PC-3 (cell line): ENCODE results near the gene ANKH. TPM values are rescaled to one million over a fixed set of nuclear protein-coding genes. Genes with fewer than 3 reads are reported as not detected.

Experiments
- ATAC-seq: fragments of 200-7000 bp; cut with Tn5 transposase; 2 replicates; pipeline ENCODE4 v1.9.1; 2020; ENCODE audit warnings: mild to moderate bottlenecking, moderate library complexity
- BruUV-seq: library from RNA; stranded (reverse); fragments of 400-500 nt; replicated peaks from 2 replicates; lab custom pipeline; 2021; lab: Mats Ljungman, UMichigan
- CTCF ChIA-PET: fragments of 300-600 bp; sonication (Branson Sonifier 250); formaldehyde crosslinking; loops from one replicate; lab custom pipeline; 2022; ENCODE audit warnings: antibody characterized with exemption; lab: Charles Lee
- POLR2A ChIA-PET: fragments of 300-600 bp; sonication (Branson Sonifier 250); formaldehyde crosslinking; loops from one replicate; lab custom pipeline; 2022; ENCODE audit warnings: antibody characterized with exemption; ENCODE audit not compliant: unreplicated experiment; lab: Charles Lee
- DNase-seq: peaks from one replicate; pipeline ENCODE4 v3.0.0-alpha.2; 2015
- H2AFZ ChIP-seq: fragments of 300-600 bp; sonication (generic); 2 replicates; pipeline ENCODE4 v1.6.0; 2016; ENCODE audit warnings: antibody characterized with exemption, low read length
- H3F3A ChIP-seq: fragments of 300-600 bp; sonication (generic); one replicate; pipeline ENCODE4 v1.6.0; 2017; ENCODE audit warnings: antibody characterized with exemption, low read length, control low read depth, mild to moderate bottlenecking; ENCODE audit not compliant: unreplicated experiment
- H3K27ac ChIP-seq: fragments of 300-600 bp; sonication (generic); 2 replicates; pipeline ENCODE4 v1.5.1; 2016; ENCODE audit warnings: mild to moderate bottlenecking, low read length
- H3K27me3 ChIP-seq: fragments of 300-600 bp; sonication (generic); 2 replicates; pipeline ENCODE4 v1.6.1; 2016; ENCODE audit warnings: low read length, mixed read lengths
- H3K36me3 ChIP-seq: fragments of 300-600 bp; sonication (generic); 2 replicates; pipeline ENCODE4 v1.6.1; 2016; ENCODE audit warnings: low read depth, mixed run types, low read length, mixed read lengths
- H3K4me1 ChIP-seq: fragments of 300-600 bp; sonication (generic); 2 replicates; pipeline ENCODE4 v1.5.1; 2016; ENCODE audit warnings: low read length; ENCODE audit not compliant: insufficient read depth
- H3K4me2 ChIP-seq: fragments of 300-600 bp; sonication (generic); 2 replicates; pipeline ENCODE4 v1.6.0; 2016; ENCODE audit warnings: low read length
- H3K4me3 ChIP-seq: fragments of 300-600 bp; sonication (generic); 2 replicates; pipeline ENCODE4 v1.5.1; 2016; ENCODE audit warnings: mild to moderate bottlenecking, low read length, mixed read lengths
- H3K79me2 ChIP-seq: fragments of 300-600 bp; sonication (generic); 2 replicates; pipeline ENCODE4 v1.6.1; 2017; ENCODE audit warnings: low read length, mixed read lengths
- H3K9ac ChIP-seq: fragments of 300-600 bp; sonication (generic); 2 replicates; pipeline ENCODE4 v1.6.0; 2016; ENCODE audit warnings: mild to moderate bottlenecking, low read length
- H3K9me2 ChIP-seq: fragments of 300-600 bp; sonication (generic); replicated peaks from 2 replicates; pipeline ENCODE4 v1.6.1; 2016; ENCODE audit warnings: mixed run types, low read length, mixed read lengths
- H3K9me3 ChIP-seq: fragments of 300-600 bp; sonication (generic); 2 replicates; pipeline ENCODE4 v1.6.1; 2016; ENCODE audit warnings: low read length, mixed read lengths
- H4K20me1 ChIP-seq: fragments of 300-600 bp; sonication (generic); 2 replicates; pipeline ENCODE4 v1.6.1; 2016; ENCODE audit warnings: low read length, mixed read lengths
- EZH2 ChIP-seq: fragments of 300-600 bp; sonication (generic); IDR thresholded peaks from one replicate; pipeline ENCODE4 v1.6.1; 2017; ENCODE audit warnings: antibody characterized with exemption, mild to moderate bottlenecking, low read length; ENCODE audit not compliant: unreplicated experiment
- EZH2phosphoT487 ChIP-seq: fragments of 300-600 bp; sonication (generic); IDR thresholded peaks from 2 replicates; pipeline ENCODE4 v1.6.1; 2018; ENCODE audit warnings: mild to moderate bottlenecking, antibody characterized with exemption, low read length, borderline replicate concordance
- intact Hi-C: fragments of 100-400 bp; cut with micrococcal nuclease; formaldehyde crosslinking; loops from 2 replicates; pipeline ENCODE4 v1.9.0; 2023
- total RNA-seq: library from RNA; depleted of rRNA; stranded (reverse); fragments of >200 nt; gene quantifications from 2 replicates; pipeline ENCODE4 v1.2.3, GENCODE V29; 2014
- TF ChIP-seq, protein P1 (sequence below): fragments of 300-600 bp; sonication (generic); conservative IDR thresholded peaks from 2 replicates; pipeline ENCODE4 v1.5.1; 2017; ENCODE audit warnings: antibody characterized with exemption, low read depth, mild to moderate bottlenecking, low read length

The ANKH gene
- total RNA-seq, 1 experiment from 2014 or later, result 11.6 TPM

DNA sequence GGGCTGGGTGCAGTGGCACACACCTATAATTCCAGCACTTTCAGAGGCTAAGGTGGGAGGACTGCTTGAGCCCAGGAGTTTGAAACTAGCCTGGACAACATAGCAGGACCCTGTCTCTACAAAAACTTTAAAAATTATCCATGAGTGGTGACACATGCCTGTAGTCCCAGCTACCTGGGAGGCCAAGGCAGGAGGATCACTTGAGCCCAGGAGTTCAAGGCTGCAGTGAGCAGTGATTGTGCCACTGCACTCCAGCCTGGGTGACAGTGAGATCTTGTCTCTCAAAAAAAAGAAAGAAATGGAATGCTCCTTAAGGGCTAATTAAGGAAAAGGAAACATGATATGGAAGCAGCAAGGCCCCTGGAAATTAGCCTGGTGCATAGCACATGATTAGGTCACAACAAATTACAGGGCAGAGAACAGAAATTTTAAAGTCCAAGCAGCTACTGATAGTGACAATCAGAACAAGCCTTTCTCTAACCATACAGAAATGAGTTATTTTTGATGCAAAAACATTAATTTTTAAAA lies 19.5 kb downstream of the ANKH start:
- no peak overlapping the region for H3K9ac ChIP-seq
- H3K79me2 ChIP-seq, result no peaks in the 10 kb centered on the region
- no peak for DNase-seq
- no TSS peak for BruUV-seq
- H4K20me1 ChIP-seq, result no peaks in the 10 kb centered on the region
- ATAC-seq, result no peak
- ChIA-PET POLR2A (no interaction called here), CTCF (no interaction called here)
- H3K36me3 ChIP-seq, result no peaks in the 10 kb centered on the region
- no peak overlapping the region for H3K4me3 ChIP-seq
- peaks cover 18% of the 10 kb centered on the region for H3K4me1 ChIP-seq
- H2AFZ ChIP-seq, result no peak overlapping the region
- H3K27ac ChIP-seq, result no peak overlapping the region
- no peaks in the 10 kb centered on the region for H3K9me2 ChIP-seq
- TF ChIP-seq, protein P1, sequence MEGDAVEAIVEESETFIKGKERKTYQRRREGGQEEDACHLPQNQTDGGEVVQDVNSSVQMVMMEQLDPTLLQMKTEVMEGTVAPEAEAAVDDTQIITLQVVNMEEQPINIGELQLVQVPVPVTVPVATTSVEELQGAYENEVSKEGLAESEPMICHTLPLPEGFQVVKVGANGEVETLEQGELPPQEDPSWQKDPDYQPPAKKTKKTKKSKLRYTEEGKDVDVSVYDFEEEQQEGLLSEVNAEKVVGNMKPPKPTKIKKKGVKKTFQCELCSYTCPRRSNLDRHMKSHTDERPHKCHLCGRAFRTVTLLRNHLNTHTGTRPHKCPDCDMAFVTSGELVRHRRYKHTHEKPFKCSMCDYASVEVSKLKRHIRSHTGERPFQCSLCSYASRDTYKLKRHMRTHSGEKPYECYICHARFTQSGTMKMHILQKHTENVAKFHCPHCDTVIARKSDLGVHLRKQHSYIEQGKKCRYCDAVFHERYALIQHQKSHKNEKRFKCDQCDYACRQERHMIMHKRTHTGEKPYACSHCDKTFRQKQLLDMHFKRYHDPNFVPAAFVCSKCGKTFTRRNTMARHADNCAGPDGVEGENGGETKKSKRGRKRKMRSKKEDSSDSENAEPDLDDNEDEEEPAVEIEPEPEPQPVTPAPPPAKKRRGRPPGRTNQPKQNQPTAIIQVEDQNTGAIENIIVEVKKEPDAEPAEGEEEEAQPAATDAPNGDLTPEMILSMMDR, result no peak
- no peak for TF ChIP-seq EZH2
- TF ChIP-seq EZH2phosphoT487, result no peak
- H3K27me3 ChIP-seq, result no peaks in the 10 kb centered on the region
- H3K9me3 ChIP-seq, result no peaks in the 10 kb centered on the region
- H3F3A ChIP-seq, result no peaks in the 10 kb centered on the region
- intact Hi-C loops, result no loop called here
- no peak overlapping the region for H3K4me2 ChIP-seq

DNA sequence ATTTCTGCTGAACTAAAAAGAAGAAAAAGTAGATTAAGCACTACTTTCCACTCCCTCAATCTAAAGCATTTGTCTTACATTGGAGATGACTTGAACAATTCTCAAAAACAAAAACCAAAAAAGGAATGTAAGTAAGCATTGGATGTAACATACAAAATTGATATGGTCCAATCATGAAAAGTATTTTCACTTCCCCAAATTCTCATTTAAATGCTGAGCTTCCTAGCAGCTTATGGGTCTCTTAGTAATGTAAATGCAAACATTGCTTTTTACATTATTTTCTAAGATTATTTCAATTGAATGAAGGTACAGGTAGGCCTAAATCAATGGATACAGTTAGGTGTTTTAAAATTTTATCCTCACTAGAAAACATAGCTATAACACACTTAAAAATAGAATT lies 20.0 kb downstream of the ANKH start:
- ChIA-PET CTCF (no interaction called here), POLR2A (no interaction called here)
- no peak overlapping the region for H3K27ac ChIP-seq
- no peak for ATAC-seq
- H3K9me2 ChIP-seq, result no peaks in the 10 kb centered on the region
- H3K4me3 ChIP-seq, result no peak overlapping the region
- H3K4me1 ChIP-seq, result peaks cover 18% of the 10 kb centered on the region
- H2AFZ ChIP-seq, result no peak overlapping the region
- no peaks in the 10 kb centered on the region for H3K9me3 ChIP-seq
- H3K9ac ChIP-seq, result no peak overlapping the region
- no peaks in the 10 kb centered on the region for H3K27me3 ChIP-seq
- no peaks in the 10 kb centered on the region for H4K20me1 ChIP-seq
- TF ChIP-seq, protein P1, result no peak
- TF ChIP-seq EZH2phosphoT487 (no peak), EZH2 (no peak)
- no peaks in the 10 kb centered on the region for H3K36me3 ChIP-seq
- DNase-seq, result no peak
- intact Hi-C loops, result no loop called here
- no peaks in the 10 kb centered on the region for H3K79me2 ChIP-seq
- no TSS peak for BruUV-seq
- no peaks in the 10 kb centered on the region for H3F3A ChIP-seq
- no peak overlapping the region for H3K4me2 ChIP-seq

DNA sequence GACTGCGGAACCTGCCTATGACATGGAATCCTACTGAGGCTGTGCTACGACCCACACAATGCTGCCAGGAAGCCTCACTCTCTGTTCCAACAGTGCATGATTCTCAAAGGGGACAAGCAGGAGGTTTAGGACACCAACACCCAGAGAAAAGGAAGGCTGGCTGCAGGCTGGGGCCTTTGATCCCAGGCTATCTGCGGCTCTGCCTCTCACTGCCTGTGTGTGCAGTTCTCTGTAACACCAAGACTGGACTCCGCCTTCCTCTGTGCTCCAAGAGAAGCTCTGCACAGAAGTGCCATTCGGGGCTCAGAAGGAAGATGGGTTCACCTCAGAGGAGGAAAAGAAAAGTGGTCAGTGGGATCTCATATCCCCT lies 20.5 kb downstream of the ANKH start:
- no peak overlapping the region for H3K27ac ChIP-seq
- DNase-seq, result no peak
- no peak overlapping the region for H3K4me3 ChIP-seq
- H3K4me2 ChIP-seq, result no peak overlapping the region
- no peaks in the 10 kb centered on the region for H3K79me2 ChIP-seq
- H3K4me1 ChIP-seq, result peaks cover 18% of the 10 kb centered on the region
- no peaks in the 10 kb centered on the region for H4K20me1 ChIP-seq
- no peaks in the 10 kb centered on the region for H3K36me3 ChIP-seq
- intact Hi-C loops, result no loop called here
- POLR2A ChIA-PET, result no interaction called here
- CTCF ChIA-PET, result no interaction called here
- H3K9me3 ChIP-seq, result no peaks in the 10 kb centered on the region
- no peak overlapping the region for H3K9ac ChIP-seq
- no TSS peak for BruUV-seq
- TF ChIP-seq EZH2phosphoT487, result no peak
- no peak for TF ChIP-seq EZH2
- TF ChIP-seq, protein P1, result no peak
- ATAC-seq, result no peak
- H3F3A ChIP-seq, result no peaks in the 10 kb centered on the region
- H3K27me3 ChIP-seq, result no peaks in the 10 kb centered on the region
- no peak overlapping the region for H2AFZ ChIP-seq
- H3K9me2 ChIP-seq, result no peaks in the 10 kb centered on the region
